HEK293T (cell line): Measurements from ENCODE around the gene PCDHB12.
"Not testable (repeated sequence)": the region's sequence is repeated elsewhere in the genome, so short reads cannot be mapped to it uniquely, and the experiment has no call there.

ENCODE experiments used
- ARNT ChIP-seq: fragments of 450-650 bp; IDR thresholded peaks from 2 replicates; pipeline ENCODE4 v1.6.1; 2017; ENCODE audit warnings: mild to moderate bottlenecking
- FOXA1 ChIP-seq: fragments of 450-650 bp; IDR thresholded peaks from 2 replicates; pipeline ENCODE4 v1.6.1; 2016; ENCODE audit warnings: mild to moderate bottlenecking
- LEF1 ChIP-seq: fragments of 450-650 bp; IDR thresholded peaks from 2 replicates; pipeline ENCODE4 v1.6.1; 2017; ENCODE audit warnings: mild to moderate bottlenecking, borderline replicate concordance
- SP1 ChIP-seq: fragments of 450-650 bp; IDR thresholded peaks from 2 replicates; pipeline ENCODE4 v1.6.1; 2017
- TARDBP ChIP-seq: fragments of 450-650 bp; IDR thresholded peaks from 2 replicates; pipeline ENCODE4 v1.6.1; 2016
- ZNF384 ChIP-seq: fragments of 450-650 bp; IDR thresholded peaks from 2 replicates; pipeline ENCODE4 v1.6.1; 2016

DNA sequence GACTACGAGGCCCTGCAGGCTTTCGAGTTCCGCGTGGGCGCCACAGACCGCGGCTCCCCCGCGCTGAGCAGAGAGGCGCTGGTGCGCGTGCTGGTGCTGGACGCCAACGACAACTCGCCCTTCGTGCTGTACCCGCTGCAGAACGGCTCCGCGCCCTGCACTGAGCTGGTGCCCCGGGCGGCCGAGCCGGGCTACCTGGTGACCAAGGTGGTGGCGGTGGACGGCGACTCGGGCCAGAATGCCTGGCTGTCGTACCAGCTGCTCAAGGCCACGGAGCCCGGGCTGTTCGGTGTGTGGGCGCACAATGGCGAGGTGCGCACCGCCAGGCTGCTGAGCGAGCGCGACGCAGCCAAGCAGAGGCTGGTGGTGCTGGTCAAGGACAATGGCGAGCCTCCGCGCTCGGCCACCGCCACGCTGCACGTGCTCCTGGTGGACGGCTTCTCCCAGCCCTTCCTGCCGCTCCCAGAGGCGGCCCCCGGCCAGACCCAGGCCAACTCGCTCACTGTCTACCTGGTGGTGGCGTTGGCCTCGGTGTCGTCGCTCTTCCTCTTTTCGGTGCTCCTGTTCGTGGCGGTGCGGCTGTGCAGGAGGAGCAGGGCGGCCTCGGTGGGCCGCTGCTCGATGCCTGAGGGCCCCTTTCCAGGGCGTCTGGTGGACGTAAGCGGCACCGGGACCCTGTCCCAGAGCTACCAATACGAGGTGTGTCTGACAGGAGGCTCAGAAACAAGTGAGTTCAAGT lies 24.2 kb upstream of the PCDHB12 start:
- TF ChIP-seq ARNT, SP1, ZNF384, FOXA1, LEF1, TARDBP: not testable (repeated sequence)
